Body of pancreas (tissue), 4 donors: ENCODE measurements around the gene BAZ1A. TPM values are rescaled to one million over a fixed set of nuclear protein-coding genes. Genes with fewer than 3 reads are reported as not detected.

Experiments
- ATAC-seq: fragments of 150-250 bp; one replicate; pipeline ENCODE4 v1.9.1; 2016
- DNase-seq, 4 donors: peaks; one replicate each; pipeline ENCODE4 v3.0.0-alpha.2; 2019
- H3K27ac ChIP-seq, 4 donors: fragments of 200-600 bp; sonication (generic); 1 replicate in 3 of 4; 2 replicates in 1 of 4; pipeline versions ENCODE4 v1.5.1 to v1.6.1; 2016 to 2019; ENCODE audit warnings: mild to moderate bottlenecking in 1 of 4, mixed read lengths in 1 of 4, moderate library complexity in 1 of 4
- H3K27me3 ChIP-seq, 2 donors: fragments of 200-600 bp; sonication (generic); one replicate each; pipeline ENCODE4 v1.6.0; 2016; ENCODE audit warnings: mild to moderate bottlenecking in 1 of 2
- H3K36me3 ChIP-seq, 2 donors: fragments of 200-600 bp; sonication (generic); replicated peaks in 1 of 2; 2 replicates each; pipeline ENCODE4 v1.5.1; 2016; ENCODE audit warnings: low read depth in 2 of 2; ENCODE audit not compliant: insufficient read depth in 1 of 2
- H3K4me1 ChIP-seq: fragments of 200-600 bp; sonication (generic); one replicate; pipeline ENCODE4 v1.6.0; 2016
- H3K4me3 ChIP-seq, 2 donors: fragments of 200-600 bp; sonication (generic); 1 replicate in 1 of 2; 2 replicates in 1 of 2; pipeline ENCODE4 v1.5.1; 2016 to 2019
- H3K9me3 ChIP-seq, 3 donors: fragments of 200-600 bp; sonication (generic); 1 replicate in 2 of 3; 2 replicates in 1 of 3; pipeline ENCODE4 v1.5.1; 2016
- CTCF ChIP-seq, 7 experiments: fragments of 450-650 bp in 4 of 7; fragments of 200-600 bp in 3 of 7; sonication (generic) in 3 of 7; IDR thresholded peaks; one replicate each; pipeline ENCODE4 v1.5.1; 2016 to 2019; ENCODE audit warnings: antibody characterized with exemption in 7 of 7
- POLR2A ChIP-seq, 3 donors: fragments of 450-650 bp; IDR thresholded peaks; one replicate each; pipeline ENCODE4 v1.6.1; 2016; ENCODE audit warnings: antibody characterized with exemption in 3 of 3, mild to moderate bottlenecking in 2 of 3
- WGBS, 2 donors: methylation state at CpG; one replicate each; pipeline ENCODE4 v1.1.5; 2017; 5-methylcytosine and 5-hydroxymethylcytosine counted together
- intact Hi-C: fragments of 100-400 bp; cut with DNase I; formaldehyde crosslinking; loops from one replicate; pipeline ENCODE4 v1.15.1; 2023
- total RNA-seq, 2 donors: library from RNA; depleted of rRNA; stranded (reverse); fragments of >200 nt; gene quantifications; one replicate each; pipeline ENCODE4 v1.1.0, GENCODE V29; 2016

Gene BAZ1A
- total RNA-seq, 2 donors from 2014 or later = 10.5 to 18.2 TPM

GRCh38 chr14:34754687-34755086, 120.5 kb downstream of the BAZ1A start:
- ATAC-seq (no peak), DNase-seq (no peak)
- no peaks in the 10 kb centered on the region for H3K27me3 ChIP-seq
- no peaks in the 10 kb centered on the region for H3K9me3 ChIP-seq
- no peak overlapping the region for H3K4me3 ChIP-seq
- TF ChIP-seq CTCF (IDR thresholded peaks at IDR 0.05) (no peak), POLR2A (IDR thresholded peaks at IDR 0.05) (no peak)
- intact Hi-C loops = no loop called here
- H3K4me1 ChIP-seq = no peaks in the 10 kb centered on the region
- no peak overlapping the region for H3K27ac ChIP-seq
- peaks cover 0 to 7% of the 10 kb centered on the region in 2 donors for H3K36me3 ChIP-seq
- 83 to 100% methylated on average over 1 of the region's 1 CpG for WGBS, 2 donors

DNA sequence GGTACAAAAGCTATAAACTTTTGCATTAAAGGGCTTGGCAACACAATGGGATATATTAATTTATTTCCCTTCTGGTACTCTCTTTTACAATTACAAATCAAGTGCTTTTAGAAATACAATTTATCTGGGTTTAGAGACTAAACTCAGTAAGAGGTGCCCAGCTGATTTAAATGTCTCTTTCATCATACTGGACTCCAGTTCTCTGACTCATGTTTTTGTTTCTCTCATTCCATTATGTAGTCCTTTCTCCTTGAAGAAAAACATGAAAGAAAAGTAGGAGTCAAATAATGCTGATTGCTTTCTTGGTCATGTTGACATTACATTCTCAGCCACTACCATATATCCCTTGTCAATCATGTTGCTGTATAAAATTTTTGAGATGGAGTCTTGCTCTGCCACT, 124.5 kb downstream of the BAZ1A start:
- intact Hi-C loops = no loop called here
- no peak overlapping the region for H3K4me3 ChIP-seq
- TF ChIP-seq POLR2A (IDR thresholded peaks at IDR 0.05) (no peak), CTCF (IDR thresholded peaks at IDR 0.05) (no peak)
- no peak for DNase-seq
- H3K4me1 ChIP-seq = no peaks in the 10 kb centered on the region
- H3K27ac ChIP-seq = no peak overlapping the region
- no peak for ATAC-seq
- H3K9me3 ChIP-seq = no peaks in the 10 kb centered on the region
- no peaks in the 10 kb centered on the region for H3K36me3 ChIP-seq
- H3K27me3 ChIP-seq = no peaks in the 10 kb centered on the region

- intact Hi-C loops = no loop called here
- 91 to 97% methylated on average over 2 of the region's 2 CpGs for WGBS, 2 donors
- DNase-seq (no peak), ATAC-seq (no peak)
- no peak for TF ChIP-seq CTCF (IDR thresholded peaks at IDR 0.05)
- no peak overlapping the region for H3K27ac ChIP-seq
- no peaks in the 10 kb centered on the region for H3K4me1 ChIP-seq
- no peaks in the 10 kb centered on the region for H3K27me3 ChIP-seq
- H3K36me3 ChIP-seq = no peaks in the 10 kb centered on the region
- no peak overlapping the region for H3K4me3 ChIP-seq
- no peaks in the 10 kb centered on the region for H3K9me3 ChIP-seq
These were observed 124.9 kb downstream of the BAZ1A start for GRCh38 chr14:34750233-34750632.

- DNase-seq (no peak), ATAC-seq (no peak)
- intact Hi-C loops = no loop called here
- 80 to 82% methylated on average over 6 of the region's 6 CpGs for WGBS, 2 donors
- no peaks in the 10 kb centered on the region for H3K27me3 ChIP-seq
- H3K36me3 ChIP-seq = no peaks in the 10 kb centered on the region
- no peaks in the 10 kb centered on the region for H3K9me3 ChIP-seq
- H3K27ac ChIP-seq = no peak overlapping the region
- H3K4me3 ChIP-seq = no peak overlapping the region
- TF ChIP-seq CTCF (IDR thresholded peaks at IDR 0.05) (no peak), POLR2A (IDR thresholded peaks at IDR 0.05) (no peak)
- no peaks in the 10 kb centered on the region for H3K4me1 ChIP-seq
These were observed 125.8 kb downstream of the BAZ1A start for GRCh38 chr14:34749408-34749807.

DNA sequence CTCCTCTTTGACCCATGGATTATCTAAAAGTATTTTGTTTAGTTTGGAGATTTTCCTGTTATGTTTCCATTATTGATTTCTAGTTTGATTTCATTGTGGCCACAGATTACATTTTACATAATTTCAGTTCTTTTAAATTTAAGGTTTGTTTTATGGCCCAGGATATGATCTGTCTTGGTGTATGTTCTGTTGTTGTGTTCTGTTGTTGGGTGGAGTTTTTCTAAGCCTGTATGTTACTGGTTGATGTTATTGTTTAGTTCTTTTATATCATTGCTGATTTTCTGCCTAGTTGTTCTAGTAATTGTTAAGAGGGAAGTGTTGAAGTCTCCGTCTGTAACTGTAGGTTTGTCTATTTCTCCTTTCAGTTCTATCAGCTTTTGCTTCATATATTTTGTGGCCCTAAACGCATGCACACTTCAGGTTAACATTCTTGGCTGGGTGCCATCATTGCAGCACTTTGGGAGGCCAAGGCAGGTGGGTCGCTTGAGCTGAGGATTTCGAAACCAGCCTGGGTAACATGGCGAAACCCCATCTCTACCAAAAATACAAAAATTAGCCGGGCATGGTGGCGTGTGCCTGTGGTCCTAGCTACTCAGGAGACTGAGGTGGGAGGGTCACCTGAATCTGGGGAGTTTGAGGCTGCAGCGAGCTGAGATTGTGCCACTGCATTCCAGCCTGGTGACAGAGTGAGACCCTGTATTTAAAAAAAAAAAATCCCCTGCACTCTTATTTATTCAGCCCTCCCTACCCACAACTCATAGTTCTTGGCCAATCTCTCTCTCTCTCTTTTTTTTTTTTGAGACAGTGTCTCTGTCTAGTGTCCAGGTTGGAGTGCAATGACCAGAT, 132.7 kb downstream of the BAZ1A start:
- no peaks in the 10 kb centered on the region for H3K36me3 ChIP-seq
- no peaks in the 10 kb centered on the region for H3K4me1 ChIP-seq
- no peak for DNase-seq
- no peaks in the 10 kb centered on the region for H3K9me3 ChIP-seq
- H3K27me3 ChIP-seq = no peaks in the 10 kb centered on the region
- intact Hi-C loops = no loop called here
- no peak overlapping the region for H3K4me3 ChIP-seq
- TF ChIP-seq CTCF (IDR thresholded peaks at IDR 0.05) = no peak
- TF ChIP-seq POLR2A (IDR thresholded peaks at IDR 0.05) = no peak
- no peak for ATAC-seq
- WGBS, 2 donors = 59 to 78% methylated on average over 8 of the region's 8 CpGs
- no peak overlapping the region for H3K27ac ChIP-seq
